Activated gamma-delta T cell treated with anti-CD3 and anti-CD28 coated beads, Interleukin-2, amount 50 U/mL, for 16 hours (primary cell): Measurements from ENCODE around the gene IL20RB.

ENCODE experiments used
- DNase-seq: peaks from one replicate; pipeline ENCODE4 v3.0.0-alpha.2; 2020; ENCODE audit warnings: low read depth

IL20RB gene

GRCh38 chr3:136957751-136958288 is at the start of gene IL20RB:
Gene IL20RB, plus strand, starts transcription at chr3:136957983. Its CDS starts 131 bp downstream, at chr3:136958114.
- DNase-seq, result no peak

GRCh38 chr3:136908297-136908696 is 49.5 kb upstream of the IL20RB start:
- DNase-seq, result no peak

GRCh38 chr3:136909187-136909586 is 48.6 kb upstream of the IL20RB start:
- DNase-seq, result no peak

GRCh38 chr3:136910697-136911096 is 47.1 kb upstream of the IL20RB start:
- no peak for DNase-seq

GRCh38 chr3:136913168-136913567 is 44.6 kb upstream of the IL20RB start:
- DNase-seq, result no peak

- DNase-seq, result no peak
Measured at GRCh38 chr3:136914739-136915138, 43.0 kb upstream of the IL20RB start.

GRCh38 chr3:136916223-136916622 is 41.6 kb upstream of the IL20RB start:
- DNase-seq, result no peak

GRCh38 chr3:136919799-136920580 is 37.8 kb upstream of the IL20RB start:
- DNase-seq, result no peak

DNA sequence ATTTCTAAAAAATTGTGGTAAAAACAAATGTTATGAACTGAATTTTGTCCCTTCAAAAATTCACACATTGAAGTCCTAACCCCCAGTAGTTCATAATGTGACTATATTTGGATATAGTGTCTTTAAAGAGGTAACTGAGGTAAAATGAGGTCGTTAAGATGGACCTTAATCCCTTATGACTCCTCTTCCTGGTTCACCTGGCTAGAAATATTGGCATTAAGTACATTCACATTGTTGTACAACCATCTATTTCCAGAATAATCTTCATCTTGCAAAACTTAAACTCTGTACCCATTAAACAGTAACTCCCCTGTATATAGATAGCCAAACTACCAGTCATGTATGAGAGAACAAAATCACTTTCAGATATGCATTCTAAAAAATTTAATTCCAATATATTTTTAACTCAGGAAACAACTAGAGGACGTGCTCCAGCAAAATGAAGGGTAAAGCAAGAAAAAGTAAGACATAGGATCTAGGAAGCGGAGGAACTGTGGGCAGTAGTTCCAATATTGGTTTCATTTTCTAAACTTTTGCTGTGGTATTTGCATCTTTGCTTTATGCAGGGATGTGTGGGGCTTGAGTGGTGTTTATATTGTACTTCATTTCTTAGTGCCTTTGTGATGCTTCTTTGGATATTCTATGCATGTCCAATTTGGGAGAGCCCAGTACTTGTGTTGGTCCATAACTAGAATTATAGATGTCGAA is 36.7 kb upstream of the IL20RB start:
- DNase-seq, result no peak

GRCh38 chr3:136925425-136926190 is 32.2 kb upstream of the IL20RB start:
- no peak for DNase-seq

- DNase-seq, result no peak
Measured at GRCh38 chr3:136928240-136928639, 29.5 kb upstream of the IL20RB start.

GRCh38 chr3:136929977-136930670 is 27.7 kb upstream of the IL20RB start:
- DNase-seq, result no peak

GRCh38 chr3:136931606-136932005 is 26.2 kb upstream of the IL20RB start:
- no peak for DNase-seq

DNA sequence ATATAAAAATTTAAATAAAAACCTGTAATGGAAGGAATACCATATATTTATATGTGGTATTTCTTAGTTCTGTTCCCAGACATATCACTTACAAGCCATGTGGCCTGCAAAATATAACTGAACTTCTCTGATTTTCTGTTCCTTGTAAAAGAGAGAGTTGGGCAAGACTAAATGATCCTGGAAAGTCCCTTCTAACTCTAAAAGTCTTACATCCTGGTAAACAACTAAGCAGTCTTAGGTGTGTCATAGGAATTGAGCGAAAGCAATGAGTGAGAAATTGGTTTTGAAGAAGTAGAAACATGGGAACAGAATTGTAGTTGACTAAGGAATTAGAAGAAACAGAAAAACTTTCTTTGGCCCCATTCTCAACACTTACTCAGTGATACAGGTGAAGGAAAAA is 25.3 kb upstream of the IL20RB start:
- no peak for DNase-seq

DNA sequence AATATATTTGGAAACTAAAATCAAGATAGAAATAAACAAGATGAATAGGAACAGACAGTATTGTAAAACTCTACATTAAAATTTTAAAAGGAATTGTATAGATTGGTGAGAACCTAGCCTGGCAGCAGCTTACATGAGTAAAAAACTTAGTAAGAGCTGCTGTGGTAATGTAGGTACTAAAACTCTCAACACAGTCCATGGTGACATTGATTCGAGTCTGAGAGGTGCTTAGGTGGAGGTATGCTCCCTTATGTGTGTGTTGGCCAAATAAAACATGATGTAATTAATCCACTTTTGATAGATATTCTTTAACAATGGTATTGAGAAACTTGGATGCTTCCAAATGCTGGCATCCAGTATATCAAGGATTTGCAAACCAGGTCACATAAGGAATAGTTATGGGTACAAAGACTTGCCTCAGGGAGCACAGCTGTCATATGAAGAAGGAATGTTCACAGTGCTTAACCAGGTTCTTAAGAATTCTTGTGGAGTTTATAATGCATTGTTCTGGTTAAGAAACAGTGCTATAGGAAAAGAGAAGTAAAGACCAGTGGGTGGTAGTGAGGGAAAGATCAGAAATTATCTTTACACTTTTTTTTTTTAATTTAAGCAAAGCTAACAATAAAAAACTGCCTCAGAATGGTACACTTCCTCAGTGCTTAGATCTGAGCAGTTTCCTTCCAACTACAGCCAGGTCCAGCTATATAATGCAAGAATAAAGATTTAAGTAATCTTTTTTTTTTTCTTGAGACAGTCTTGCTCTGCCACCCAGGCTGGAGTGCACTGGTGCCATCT is 24.6 kb upstream of the IL20RB start:
- no peak for DNase-seq

DNA sequence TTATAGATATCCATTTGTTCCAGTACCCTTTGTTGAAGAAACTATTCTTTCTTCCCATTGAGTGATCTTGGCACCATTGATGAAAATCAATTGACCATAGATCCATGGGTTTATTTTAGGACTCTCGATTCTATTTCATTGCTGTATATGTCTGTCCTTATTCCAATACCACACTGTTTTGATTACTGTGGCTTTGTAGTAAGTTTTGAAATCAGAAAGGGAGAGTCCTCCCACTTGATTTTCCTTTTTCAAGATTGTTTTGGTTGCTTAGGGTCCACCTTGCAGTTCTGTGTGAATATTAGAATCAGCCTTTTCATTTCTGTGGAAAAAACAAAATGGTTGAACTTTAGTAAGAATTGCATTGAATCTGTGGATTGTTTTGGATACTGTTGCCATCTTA is 20.6 kb upstream of the IL20RB start:
- DNase-seq, result no peak

DNA sequence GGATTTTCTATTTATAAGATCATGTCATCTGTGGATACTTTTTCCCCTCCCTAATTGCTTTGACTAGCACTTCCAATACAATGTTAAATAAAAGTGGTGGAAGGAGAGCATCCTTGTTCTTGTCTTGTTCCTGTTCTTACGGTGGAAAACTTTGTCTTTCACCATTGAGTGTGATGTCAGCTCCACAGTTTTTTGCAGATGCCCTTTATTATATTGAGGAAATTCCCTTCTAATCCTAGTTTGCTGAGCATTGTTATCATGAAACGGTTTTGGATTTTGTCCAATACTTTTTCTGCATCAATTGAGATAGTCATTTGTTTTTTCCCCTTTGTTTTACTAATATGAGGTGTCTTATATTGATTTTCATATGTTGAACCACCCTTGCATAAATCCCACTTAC is 19.9 kb upstream of the IL20RB start:
- DNase-seq, result no peak

- no peak for DNase-seq
Measured at GRCh38 chr3:136938334-136938733, 19.4 kb upstream of the IL20RB start.

- DNase-seq, result no peak
Measured at GRCh38 chr3:136939489-136939888, 18.3 kb upstream of the IL20RB start.

DNA sequence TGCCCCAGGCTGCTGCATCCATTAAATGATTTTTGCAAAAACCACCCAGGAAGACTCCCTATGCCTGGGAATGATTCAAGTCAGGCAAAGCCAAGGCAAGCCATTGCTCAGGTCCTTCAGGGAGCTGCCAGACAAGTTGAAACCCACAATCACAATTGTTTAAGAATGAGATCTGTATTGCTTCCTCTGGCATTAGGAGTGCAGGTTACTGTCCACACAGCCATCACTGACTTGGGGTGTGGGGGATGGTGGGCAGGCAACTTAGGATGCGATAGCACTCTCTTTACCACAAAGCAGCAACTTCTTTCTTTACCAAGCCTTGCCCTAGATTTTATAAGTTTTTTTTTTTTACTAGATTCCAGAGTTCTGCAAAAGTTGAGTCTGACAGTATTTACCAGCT is 15.0 kb upstream of the IL20RB start:
- no peak for DNase-seq

DNA sequence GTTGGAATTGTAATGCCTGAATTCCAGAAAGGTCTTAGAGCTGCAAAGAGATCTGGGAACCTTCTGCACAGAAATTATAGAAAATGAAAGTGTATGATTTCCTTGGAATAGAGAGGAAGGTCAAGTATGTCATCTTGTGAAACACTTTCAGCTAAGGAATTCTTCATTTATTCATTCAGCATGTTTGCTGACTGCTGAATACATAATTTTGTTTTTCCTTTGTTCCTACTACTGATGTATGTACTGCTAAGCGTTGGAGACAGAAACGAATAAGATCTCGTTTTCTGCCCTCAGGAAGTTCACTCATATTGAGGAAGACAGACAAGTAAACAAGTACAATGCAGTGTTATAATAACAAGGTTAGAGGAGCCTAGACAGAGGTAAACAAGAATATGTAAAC is 14.3 kb upstream of the IL20RB start:
- DNase-seq, result no peak
